ENCODE data around the gene BABAM2. TPM values are rescaled to one million over a fixed set of nuclear protein-coding genes. Genes with fewer than 3 reads are reported as not detected.

The BABAM2 gene
- total and polyA plus RNA-seq, 8 donors, result 27.1 to 49.2 (median 28.4) TPM

- Histone ChIP-seq H3K4me3 (no peak overlapping the region), H3K36me3 (no peaks in the 10 kb centered on the region), H3K27me3 (no peaks in the 10 kb centered on the region), H3K27ac (no peak overlapping the region), H3K4me1 (peaks cover 5 to 10% of the 10 kb centered on the region in 2 donors), H3K9me3 (no peaks in the 10 kb centered on the region)
- intact Hi-C loops (cut with DNase I), result no loop called here
- TF ChIP-seq CTCF (IDR thresholded peaks at IDR 0.05), result no peak
- ATAC-seq (no peak), DNase-seq (no peak)
Measured at GRCh38 chr2:28082131-28082530, 191.6 kb downstream of the BABAM2 start.

GRCh38 chr2:28083476-28083875 lies 192.9 kb downstream of the BABAM2 start:
- intact Hi-C loops (cut with DNase I), result no loop called here
- Histone ChIP-seq H3K36me3 (no peaks in the 10 kb centered on the region), H3K9me3 (no peaks in the 10 kb centered on the region), H3K4me1 (peaks cover 5 to 10% of the 10 kb centered on the region in 2 donors), H3K27ac (no peak overlapping the region), H3K4me3 (no peak overlapping the region), H3K27me3 (no peaks in the 10 kb centered on the region)
- DNase-seq, result no peak
- ATAC-seq, result no peak
- no peak for TF ChIP-seq CTCF (IDR thresholded peaks at IDR 0.05)

GRCh38 chr2:28084564-28084963 lies 194.0 kb downstream of the BABAM2 start:
- Histone ChIP-seq H3K27me3 (no peaks in the 10 kb centered on the region), H3K27ac (no peak overlapping the region), H3K36me3 (no peaks in the 10 kb centered on the region), H3K9me3 (no peaks in the 10 kb centered on the region), H3K4me1 (peaks cover 5 to 10% of the 10 kb centered on the region in 2 donors), H3K4me3 (no peak overlapping the region)
- intact Hi-C loops (cut with DNase I), result no loop called here
- no peak for TF ChIP-seq CTCF (IDR thresholded peaks at IDR 0.05)
- ATAC-seq, result no peak
- DNase-seq, result no peak

DNA sequence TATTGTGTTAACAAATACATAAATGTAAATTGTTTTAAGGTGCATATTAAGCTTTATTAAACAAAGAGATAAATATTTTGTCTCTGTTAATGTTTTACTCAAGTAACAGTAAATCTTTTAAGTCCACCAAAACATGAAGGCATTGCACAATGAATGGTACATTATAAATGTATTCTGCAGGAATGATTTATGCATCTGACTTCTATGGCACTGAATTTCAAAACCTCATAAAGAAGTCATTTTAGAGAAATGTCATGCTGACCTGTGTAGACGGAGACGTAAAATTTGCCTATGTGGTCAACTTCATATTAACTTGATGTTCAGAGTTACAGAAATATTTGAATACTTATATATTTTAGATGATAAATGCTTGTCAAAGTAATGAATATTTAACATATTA lies 194.7 kb downstream of the BABAM2 start:
- Histone ChIP-seq H3K36me3 (no peaks in the 10 kb centered on the region), H3K27me3 (no peaks in the 10 kb centered on the region), H3K27ac (no peak overlapping the region)

DNA sequence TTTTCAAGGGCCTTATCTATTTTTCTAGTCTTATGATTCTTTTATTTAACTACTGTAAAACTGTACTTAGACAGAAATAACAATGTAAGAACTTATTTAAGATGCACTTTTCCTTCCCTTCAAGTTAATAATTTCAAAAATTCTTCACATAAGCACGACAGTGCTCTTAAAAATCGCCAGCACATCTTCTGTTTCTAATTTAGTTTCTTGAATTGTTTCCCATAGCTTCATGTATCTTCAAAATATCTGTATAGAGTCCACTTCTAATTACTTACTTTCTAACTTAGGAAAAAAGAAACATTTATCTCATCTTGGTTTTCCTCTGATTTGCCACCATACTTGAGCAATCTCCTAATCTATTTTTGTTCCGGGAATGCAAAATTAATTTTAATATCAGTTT lies 196.1 kb downstream of the BABAM2 start:
- intact Hi-C loops (cut with DNase I), result no loop called here
- H3K9me3 ChIP-seq, result no peaks in the 10 kb centered on the region
- no peaks in the 10 kb centered on the region for H3K4me1 ChIP-seq
- H3K4me3 ChIP-seq, result no peak overlapping the region
- no peak for DNase-seq
- no peak for ATAC-seq
- TF ChIP-seq CTCF (IDR thresholded peaks at IDR 0.05), result no peak
- no peaks in the 10 kb centered on the region for H3K36me3 ChIP-seq
- H3K27ac ChIP-seq, result no peak overlapping the region
- H3K27me3 ChIP-seq, result no peaks in the 10 kb centered on the region

More for the DNA sequence above, 194.7 kb downstream of the BABAM2 start:
- H3K9me3 ChIP-seq, result no peaks in the 10 kb centered on the region
- H3K4me3 ChIP-seq, result no peak overlapping the region
- DNase-seq, result no peak
- H3K4me1 ChIP-seq, result peaks cover 5 to 10% of the 10 kb centered on the region in 2 donors
- intact Hi-C loops (cut with DNase I), result no loop called here
- no peak for ATAC-seq
- TF ChIP-seq CTCF (IDR thresholded peaks at IDR 0.05), result no peak

Measured in left lung (tissue), 10 donors.